HG03135 (cell line): ENCODE data around the gene ZNF791.
"Not testable (repeated sequence)": the region's sequence is repeated elsewhere in the genome, so short reads cannot be mapped to it uniquely, and the experiment has no call there.

ENCODE experiments used
- ATAC-seq: cut with Tn5 transposase; IDR thresholded peaks from one replicate; pipeline ENCODE4 v1.9.1; 2021; ENCODE audit warnings: mild to moderate bottlenecking, moderate library complexity; ENCODE audit not compliant: unreplicated experiment

Gene ZNF791

DNA sequence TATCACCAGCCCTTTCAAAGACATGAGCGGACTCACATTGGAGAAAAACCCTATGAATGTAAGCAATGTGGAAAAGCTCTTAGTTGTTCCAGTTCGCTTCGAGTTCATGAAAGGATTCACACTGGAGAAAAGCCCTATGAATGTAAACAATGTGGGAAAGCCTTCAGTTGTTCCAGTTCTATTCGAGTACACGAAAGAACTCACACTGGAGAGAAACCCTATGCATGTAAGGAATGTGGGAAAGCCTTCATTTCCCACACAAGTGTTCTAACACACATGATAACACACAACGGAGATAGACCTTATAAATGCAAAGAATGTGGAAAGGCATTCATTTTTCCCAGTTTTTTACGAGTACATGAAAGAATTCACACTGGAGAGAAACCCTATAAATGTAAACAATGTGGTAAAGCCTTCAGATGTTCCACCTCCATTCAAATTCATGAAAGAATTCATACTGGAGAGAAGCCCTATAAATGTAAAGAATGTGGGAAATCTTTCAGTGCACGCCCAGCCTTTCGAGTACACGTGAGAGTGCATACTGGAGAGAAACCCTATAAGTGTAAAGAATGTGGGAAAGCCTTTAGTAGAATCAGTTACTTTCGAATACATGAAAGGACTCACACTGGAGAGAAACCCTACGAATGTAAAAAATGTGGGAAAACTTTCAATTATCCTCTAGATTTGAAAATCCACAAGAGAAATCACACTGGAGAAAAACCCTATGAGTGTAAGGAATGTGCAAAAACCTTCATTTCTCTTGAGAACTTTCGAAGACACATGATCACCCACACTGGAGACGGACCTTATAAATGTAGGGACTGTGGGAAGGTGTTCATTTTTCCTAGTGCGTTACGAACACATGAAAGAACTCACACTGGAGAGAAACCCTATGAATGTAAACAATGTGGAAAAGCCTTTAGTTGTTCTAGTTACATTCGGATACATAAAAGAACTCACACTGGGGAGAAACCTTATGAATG is 17.6 kb downstream of the ZNF791 start:
- no peak for ATAC-seq

DNA sequence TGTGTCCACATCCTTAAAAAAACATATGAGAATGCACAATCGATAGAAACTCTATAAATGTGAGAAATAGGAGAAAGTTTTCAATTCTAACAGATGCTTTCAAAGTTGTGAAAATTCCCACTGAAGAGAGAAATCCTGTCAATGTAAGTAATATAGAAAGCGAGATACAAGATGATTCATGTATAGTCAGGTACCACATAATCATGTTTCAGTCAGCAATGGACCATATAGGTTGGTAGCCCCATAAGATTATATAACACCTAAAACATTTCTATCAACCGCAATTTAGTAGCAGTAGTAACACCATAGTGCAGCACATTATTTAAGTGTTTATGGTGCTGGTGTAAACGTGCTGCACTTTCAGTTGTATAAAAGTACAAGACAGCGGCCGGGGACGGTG is 18.5 kb downstream of the ZNF791 start:
- ATAC-seq: no peak

- no peak for ATAC-seq
Measured at GRCh38 chr19:12636631-12637030, 25.9 kb downstream of the ZNF791 start.

DNA sequence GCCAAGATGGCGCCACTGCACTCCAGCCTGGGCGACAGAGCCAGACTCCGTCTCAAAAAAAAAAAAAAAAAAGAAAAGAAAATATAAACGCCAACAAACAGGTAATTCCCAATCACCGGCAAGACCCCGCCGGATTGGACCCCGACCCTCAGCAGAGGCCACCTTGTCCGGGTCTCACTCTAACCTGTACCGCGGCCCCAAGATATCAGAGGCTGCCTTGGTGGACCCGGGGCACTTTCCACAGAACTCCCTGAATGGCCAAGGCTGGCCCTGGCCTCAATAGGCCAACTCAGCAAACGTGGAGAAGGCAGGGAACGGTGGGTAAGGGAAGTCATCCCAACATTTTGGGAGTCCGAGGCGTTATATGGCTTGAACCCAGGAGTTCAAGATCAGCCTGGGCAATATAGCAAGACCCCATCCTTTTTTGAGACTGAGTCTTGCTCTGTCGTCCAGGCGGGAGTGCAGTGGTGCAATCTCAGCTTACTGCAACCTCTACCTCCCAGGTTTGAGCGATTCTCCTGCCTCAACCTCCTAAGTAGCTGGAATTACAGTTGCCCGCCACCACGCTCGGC is 28.0 kb downstream of the ZNF791 start:
- ATAC-seq: no peak

GRCh38 chr19:12639901-12640613 is 29.3 kb downstream of the ZNF791 start:
- ATAC-seq: no peak

DNA sequence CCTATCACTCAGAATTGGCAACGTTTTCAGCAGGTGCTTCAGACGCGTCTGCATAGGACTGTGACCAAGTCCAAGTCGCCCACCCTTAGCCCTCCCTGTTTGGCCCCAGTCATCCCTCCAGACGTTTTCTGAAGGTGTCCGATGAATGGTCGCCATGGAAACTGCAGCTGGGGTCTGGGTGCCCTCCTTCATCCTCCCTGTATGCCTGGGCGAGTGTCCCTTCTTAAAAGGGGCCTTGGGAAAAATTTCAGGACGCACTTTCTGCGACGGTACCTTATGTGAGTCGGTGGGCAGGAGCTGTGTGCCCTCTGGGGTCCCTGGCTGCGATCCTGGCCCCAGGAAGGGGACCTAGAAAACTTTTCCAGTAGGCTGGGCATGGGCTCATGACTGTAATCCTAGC is 30.7 kb downstream of the ZNF791 start:
- no peak for ATAC-seq

- no peak for ATAC-seq
Measured at GRCh38 chr19:12642506-12642905, 31.8 kb downstream of the ZNF791 start.

DNA sequence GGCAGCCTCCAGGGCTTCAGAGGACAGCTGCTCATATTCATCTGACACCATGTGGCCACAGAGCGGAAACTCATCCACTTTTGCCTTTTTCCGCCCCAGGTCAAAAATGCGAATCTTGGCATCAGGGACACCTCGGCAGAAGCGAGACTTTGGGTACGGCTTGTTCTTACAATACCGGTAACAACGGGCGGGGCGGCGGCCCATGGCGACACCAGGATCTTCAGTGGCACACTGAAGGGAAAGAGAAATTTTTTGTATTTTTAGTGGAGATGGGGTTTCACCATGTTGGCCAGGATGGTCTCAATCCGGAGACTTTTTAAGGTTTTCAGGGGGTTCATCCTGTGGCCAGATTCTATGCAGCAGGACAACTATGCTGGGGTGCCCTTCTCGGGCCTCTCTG is 33.0 kb downstream of the ZNF791 start:
- not testable (repeated sequence) for ATAC-seq

- no peak for ATAC-seq
Measured at GRCh38 chr19:12646551-12646950, 35.8 kb downstream of the ZNF791 start.

DNA sequence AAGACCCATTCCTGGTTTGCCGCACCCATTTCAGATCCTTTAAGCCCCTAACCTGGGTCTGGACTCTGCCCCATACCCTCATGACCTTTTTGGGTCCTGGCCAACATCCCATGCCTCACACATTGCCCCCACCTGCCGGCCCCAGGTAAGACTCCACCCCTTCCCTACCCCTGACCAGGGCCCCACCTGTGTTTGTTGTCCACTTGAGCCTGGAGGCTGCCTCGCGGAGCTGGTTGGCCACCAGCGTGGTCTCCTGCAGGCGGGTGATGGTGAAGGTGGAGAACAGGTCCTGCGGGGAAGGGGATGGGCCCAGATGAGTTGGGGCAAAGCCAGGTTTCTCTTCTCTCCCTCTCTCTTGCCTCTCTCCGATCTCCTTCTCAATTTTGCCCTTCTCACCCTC is 36.3 kb downstream of the ZNF791 start:
- ATAC-seq: no peak

DNA sequence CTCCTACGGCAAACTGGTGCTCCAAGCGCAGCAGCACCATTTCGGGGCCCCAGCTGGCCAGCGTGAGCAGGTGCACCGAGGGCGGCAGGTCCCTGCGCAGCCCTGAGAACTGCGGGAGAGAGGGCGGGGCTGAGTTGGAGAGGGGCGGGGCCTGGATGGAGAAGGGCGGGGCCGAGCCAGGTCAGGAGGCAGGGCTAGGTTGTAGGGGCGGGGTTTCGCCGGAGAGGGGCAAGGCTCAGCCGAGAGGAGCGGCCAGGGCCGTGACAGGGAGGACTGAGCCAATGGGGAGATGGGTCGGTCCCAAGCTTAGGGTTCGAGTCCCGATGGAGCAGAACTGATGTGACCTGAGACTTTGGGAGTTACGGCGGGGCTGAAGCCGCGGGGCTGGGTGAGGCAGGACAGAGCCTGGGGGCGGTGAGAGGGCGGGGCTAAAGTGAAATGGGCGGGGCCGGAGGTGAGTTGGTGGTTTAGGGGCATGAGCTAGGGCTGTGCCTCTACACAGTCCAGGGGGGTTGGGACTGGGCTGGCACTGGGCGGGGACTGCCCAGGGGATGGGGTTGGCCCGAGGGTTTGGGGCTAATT is 36.9 kb downstream of the ZNF791 start:
- no peak for ATAC-seq

DNA sequence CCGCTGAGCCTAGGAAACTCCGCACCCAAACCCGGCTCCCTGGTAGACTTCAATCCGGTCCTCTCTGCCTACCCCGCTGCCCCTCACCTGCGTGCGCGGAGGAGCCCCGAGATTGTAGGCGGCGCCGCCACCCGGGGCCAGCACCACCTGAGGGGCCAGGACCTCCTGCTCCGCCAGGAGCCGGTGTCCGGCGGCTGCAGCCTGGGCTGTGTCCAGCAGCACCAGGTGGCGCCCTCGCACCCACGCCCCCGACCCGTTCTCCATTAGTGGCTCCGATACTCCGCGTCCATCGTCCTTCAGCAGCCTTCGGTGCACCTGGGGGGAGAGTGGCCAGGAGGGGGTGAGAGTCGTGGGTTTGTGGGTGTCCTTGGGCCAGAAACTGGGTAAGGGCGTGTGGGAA is 37.4 kb downstream of the ZNF791 start:
- ATAC-seq: no peak

DNA sequence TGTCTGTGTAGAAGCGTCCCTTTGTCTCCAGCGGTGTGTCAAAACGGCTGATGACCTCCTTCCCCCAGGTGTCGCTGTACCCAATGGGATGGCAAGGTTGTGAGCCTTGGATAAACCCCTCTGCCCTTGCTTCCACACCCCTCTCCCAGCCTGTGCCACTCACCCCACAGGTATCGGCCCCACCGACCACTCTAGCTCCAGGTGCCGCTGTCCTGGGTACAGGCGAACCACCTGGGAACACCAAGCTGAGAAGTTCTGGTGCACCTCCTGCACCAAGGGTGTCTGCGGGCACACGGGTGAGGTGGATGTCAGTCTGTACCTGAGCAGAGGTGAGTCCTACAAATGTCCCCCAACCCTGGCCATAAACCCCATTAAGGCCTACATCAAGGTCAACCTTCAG is 39.2 kb downstream of the ZNF791 start:
- ATAC-seq: no peak

DNA sequence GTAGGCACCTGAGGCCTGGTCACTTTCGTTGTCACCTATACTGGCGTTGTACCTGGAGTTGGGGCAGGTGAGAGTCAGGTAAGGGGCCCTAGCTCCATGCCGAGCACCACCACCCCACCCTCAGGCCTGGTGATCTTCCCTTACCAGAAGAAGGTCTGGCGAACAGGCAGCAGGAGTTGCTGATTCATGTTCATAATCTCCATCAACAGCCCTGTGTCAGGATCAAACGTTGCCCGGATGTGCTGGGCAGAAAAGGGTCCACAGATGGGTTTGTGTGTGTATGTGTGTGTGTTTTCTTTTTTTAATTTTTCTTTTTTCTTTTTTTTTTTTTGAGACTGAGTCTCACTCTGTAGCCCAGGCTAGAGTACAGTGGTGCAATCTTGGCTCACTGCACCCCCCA is 41.5 kb downstream of the ZNF791 start:
- ATAC-seq: no peak

GRCh38 chr19:12655546-12655945 is 44.8 kb downstream of the ZNF791 start:
- ATAC-seq: no peak

DNA sequence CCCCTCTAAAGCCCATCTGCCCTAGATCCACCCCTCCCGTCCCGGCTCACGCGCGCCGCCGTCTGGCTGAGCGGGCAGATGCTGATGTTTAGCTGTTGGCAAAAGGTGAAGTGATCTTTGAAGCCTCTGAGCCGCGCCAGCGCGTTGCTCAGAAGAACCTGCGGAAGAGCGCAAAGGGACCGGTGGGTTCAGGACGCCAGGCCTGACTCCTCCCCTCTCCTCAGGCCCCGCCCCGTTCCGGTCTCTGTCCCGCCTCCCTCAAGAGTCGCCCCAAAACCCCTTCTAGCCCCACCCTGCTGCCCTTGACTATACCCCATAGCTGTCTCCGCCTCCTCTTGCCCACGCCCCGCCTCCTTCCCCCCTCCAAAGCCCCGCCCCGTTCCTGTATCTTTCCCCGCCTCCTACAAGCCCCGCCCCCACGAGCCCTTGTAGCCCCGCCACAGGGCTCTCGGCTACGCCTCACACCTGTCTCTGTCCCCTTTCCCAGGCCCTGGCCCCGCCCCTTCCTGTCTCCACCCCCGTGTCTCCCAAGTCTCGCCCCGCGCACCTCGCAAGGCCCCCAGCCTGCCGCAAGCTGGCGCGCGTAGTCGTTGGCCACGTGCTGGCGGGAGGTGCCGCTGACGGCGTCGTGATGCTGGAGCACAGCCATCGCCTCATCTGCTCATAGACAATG is 46.3 kb downstream of the ZNF791 start:
- no peak for ATAC-seq

- ATAC-seq: no peak
Measured at GRCh38 chr19:12657966-12658365, 47.2 kb downstream of the ZNF791 start.

DNA sequence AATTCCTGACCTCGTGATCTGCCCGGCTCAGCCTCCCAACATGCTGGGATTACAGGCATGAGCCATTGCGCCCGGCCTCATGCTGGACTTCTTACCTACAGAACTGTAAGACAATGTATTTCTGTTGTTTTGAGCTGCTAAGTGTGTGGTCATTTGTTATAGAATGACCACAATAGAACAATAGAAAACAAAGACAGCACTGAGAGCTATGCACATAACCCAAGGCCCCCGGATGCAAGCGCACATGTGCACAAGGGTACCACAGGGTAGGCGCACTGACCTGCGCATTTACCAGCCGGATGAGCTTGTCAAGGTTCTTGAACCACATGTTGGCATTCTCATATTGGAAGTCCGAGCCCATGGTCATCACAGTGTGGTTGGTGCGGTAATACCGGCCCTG is 50.3 kb downstream of the ZNF791 start:
- no peak for ATAC-seq

DNA sequence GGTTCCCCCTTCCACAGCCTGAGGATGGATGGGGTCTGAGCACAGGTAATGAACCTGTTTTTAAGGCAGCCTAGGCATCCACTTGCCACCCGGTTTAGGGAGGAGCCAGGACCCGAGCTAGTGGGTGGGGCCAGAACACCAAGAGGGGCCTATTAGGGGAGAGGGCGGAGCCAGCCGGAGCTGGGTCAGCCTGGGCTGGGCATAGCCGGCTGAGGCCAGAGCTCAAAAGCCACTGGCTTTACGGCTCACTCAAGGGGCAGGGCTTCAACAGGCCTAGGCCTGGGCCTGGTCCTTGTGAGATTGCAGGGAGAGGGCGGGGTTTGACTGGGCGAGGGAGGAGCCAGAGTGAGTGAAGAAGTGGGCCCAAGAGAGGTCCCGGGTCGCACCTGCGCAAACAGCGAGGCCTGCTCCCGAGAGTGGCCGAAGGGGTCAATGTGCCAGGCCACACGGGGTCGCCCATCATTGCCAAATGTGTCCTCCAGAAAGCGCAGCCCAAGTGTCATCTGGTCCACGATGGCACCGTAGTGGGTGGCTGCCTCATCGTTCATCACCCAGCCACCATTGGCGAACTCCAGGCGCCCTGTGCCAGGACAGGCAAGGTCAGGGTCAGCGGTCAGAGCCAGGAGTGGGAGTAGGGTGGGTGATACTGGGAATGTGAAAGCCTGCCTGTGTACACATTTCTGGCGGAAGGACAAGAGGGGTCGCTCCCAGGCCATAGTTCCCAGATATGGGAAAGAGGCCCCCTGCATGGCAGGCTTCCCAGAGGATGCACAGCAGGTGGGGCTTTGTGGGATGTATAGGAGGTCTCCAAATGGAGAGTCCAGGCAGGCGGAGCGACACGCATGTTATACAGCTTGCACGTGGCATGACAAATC is 53.9 kb downstream of the ZNF791 start:
- no peak for ATAC-seq

- ATAC-seq: no peak
Measured at GRCh38 chr19:12665281-12665573, 54.5 kb downstream of the ZNF791 start.
